MM.1S (cell line): ENCODE data around the gene RBM8A.

Source experiments
- CTCF ChIP-seq: fragments of 300-600 bp; sonication (generic); IDR thresholded peaks from 2 replicates; pipeline ENCODE4 v1.5.1; 2016; ENCODE audit warnings: antibody characterized with exemption, low read length, mixed read lengths
- EZH2 ChIP-seq: fragments of 300-600 bp; sonication (generic); optimal IDR thresholded peaks from 2 replicates; pipeline ENCODE3; 2017; ENCODE audit warnings: low read depth, mild to moderate bottlenecking, antibody characterized with exemption, low read length, mixed read lengths
- EZH2phosphoT487 ChIP-seq: fragments of 300-600 bp; sonication (generic); IDR thresholded peaks from 2 replicates; pipeline ENCODE4 v1.6.1; 2018; ENCODE audit warnings: antibody characterized with exemption, low read length

GRCh38 chr1:145918144-145918991 is 8.9 kb downstream of the RBM8A start, which contains the start of gene PEX11B:
- TF ChIP-seq CTCF (no peak), EZH2 (no peak), EZH2phosphoT487 (no peak)
